GM04503 (cell line): Measurements from ENCODE around the gene PFKFB1.

ENCODE experiments used
- DNase-seq: peaks from one replicate; pipeline ENCODE4 v3.0.0-alpha.2; 2012; ENCODE audit warnings: low read depth

PFKFB1 gene

DNA sequence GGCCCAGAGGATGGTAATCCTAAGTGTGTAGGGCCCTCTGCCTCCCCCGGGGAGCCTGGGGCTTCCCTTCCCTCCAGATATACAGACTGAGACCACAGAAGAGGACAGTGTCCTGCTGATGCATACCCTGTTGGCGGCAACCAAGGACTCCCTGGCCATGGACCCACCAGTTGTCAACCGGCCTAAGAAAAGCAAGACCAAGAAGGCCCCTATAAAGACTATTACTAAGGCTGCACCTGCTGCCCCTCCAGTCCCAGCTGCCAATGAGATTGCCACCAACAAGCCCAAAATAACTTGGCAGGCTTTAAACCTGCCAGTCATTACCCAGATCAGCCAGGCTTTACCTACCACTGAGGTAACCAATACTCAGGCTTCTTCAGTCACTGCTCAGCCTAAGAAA lies 71.4 kb downstream of the PFKFB1 start:
- no peak for DNase-seq

DNA sequence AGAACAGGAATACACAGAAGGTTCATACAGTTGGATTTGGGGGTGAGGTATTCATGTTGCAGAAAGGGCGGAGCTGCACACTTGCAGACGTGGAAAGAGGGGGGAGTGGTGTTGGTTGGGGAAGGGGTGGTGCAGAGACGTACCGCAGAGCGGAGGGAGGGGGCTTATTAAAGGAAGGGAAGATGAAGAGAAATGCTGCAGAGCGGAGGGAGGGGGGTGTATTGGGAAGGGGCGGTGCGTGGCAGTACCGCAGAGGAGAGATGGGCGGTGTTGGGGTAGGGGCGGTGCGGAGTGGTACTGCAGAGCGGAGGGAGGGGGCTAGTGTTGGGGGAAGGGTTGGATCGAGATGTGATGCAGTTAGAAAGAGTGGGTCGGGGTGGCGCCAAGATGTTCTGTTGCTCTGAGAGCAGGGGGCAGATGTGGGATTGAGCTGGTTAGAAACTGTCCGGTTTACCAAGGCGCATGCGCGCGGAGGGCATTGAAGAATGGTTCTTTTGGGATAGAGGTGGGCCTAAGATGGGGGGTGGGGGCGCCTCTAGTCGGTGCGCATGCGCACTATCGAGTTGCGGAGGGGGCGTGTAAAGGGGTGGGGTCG lies 72.5 kb downstream of the PFKFB1 start:
- DNase-seq = peak; percentile 7

DNA sequence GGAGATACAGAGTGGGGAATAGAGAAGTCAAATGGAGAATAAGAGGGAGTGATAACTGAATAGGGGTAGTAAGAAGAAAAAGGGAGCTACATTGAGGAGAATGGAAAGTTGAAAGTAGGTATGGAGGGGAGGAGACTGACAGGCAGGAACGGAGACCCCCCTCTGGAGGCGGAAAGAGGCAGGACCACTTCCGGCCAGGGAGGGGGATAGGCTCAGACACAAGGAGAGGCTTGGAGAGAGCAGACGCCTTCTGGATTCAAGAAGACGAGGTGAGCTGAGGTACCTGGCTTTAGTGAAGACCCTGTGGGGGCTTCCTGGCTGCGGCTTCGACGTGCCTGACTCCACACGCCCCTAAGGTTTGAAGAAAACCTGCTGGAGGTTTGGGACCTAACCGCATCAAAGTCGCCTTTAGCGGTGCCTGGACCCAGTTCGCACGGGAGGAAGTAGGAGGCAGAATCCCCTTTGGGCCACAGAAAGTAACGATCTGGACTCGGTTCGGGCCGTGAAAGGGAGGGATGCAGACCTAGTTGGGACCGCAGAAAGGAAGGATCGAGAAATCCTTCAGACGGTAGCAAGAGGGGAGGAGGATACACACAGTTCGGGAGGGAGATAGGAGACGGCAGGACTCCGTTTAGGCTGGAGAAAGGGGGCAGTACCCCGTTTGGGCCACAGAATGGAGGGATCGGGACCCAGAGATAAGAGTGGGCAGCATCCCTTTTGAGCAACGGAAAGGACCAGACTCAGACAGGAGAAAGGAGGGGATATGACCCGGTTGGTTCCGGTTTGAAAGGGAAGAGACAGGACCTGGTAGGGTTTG lies 73.2 kb downstream of the PFKFB1 start, which contains the start of gene TRO:
Gene TRO, plus strand, starts transcription at position 215 of the 817 bp plus-strand sequence. CDS start 1,423 bp downstream, outside the sequence.
- no peak for DNase-seq

DNA sequence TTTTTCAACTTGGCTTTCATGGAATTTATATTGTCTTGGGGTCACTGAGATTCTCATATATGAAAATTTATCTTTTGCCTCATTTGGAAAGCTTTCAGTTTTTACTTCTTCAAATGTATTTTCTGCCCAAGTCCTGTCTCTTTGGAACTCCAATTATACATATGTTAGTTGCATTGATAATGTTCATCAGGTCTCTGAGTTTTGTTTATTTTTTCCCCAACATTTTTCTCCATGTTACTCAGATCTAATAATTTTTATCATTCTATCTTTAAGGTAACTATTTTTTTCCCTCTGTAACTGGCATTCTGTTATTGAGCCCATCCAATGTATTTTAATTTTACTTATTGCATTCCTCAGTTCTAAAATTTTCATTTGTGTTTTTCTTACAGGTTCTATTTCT lies 84.0 kb downstream of the PFKFB1 start:
- DNase-seq = no peak

GRCh38 chrX:54894159-54894558 lies 99.8 kb downstream of the PFKFB1 start:
- DNase-seq = no peak

DNA sequence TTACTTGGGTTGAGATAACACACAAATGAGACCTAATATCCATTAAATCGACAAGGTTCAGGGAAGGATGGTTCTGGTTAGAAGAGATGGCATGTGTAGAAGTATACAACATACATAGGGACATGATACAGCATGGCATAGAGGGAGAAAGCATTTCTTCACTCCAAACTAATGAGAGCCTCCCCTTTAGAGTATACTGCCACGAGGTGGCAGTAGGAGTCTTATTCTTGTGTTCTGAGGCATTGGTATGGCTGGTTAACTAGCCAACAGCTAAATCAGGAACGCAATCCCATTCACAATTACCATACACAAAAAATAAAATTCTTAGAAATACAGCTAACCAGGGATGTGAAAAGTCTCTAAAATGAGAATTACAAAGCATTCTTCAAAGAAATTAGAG lies 102.4 kb downstream of the PFKFB1 start:
- DNase-seq = peak; percentile 6

GRCh38 chrX:54885740-54886139 lies 108.2 kb downstream of the PFKFB1 start:
- no peak for DNase-seq
